Measurements from ENCODE around the gene GNG8. TPM values are rescaled to one million over a fixed set of nuclear protein-coding genes. Genes with fewer than 3 reads are reported as not detected.

GNG8 gene
- total and polyA plus RNA-seq, 2 of the 13 experiments (the other 11 are each of a cell fraction or from before 2014, with no cell fraction given), result not detected

DNA sequence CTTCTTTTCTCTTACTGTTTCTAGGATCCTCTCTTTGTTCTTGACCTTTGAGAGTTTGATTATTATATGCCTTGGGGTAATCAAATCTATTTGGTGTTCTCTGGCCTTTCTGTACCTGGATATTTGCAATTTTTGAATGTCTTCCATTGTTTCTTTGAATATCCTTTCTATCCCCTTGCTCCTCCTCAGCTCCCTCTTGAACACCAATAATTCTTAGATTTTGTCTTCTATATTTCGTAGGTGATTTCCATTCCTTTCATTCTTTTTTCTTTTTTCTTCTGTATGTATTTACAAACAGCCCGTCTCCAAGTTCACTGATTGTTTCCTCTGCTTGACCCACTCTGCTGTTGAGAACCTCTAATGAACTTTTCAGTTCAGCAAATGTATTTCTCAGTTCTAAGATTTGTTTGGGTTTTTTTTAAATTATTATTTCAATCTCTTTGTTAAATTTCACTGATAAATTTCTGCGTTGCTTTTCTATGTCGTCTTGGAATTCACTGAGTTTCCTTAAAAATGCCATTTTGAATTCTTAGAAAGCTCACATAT lies 37.6 kb downstream of the GNG8 start:
- Histone ChIP-seq H3K27me3 (ENCODE audit: control insufficient read depth in 1 of 2, insufficient read depth in 2 of 2, low read length in 2 of 2) (no peaks in the 10 kb centered on the region; a peak in 1 of 5 replicates), H4K20me1 (ENCODE audit: insufficient read depth, low read length) (0 out of 2 replicates have a peak, but pooled peaks cover 1% of the 10 kb centered on the region), H3K27ac (ENCODE audit: extremely low read length, insufficient read depth, low read length) (no peak overlapping the region), H3K36me3 (replicated peaks in 1 of 2; ENCODE audit: control insufficient read depth in 1 of 2, insufficient read depth in 2 of 2, low read length in 2 of 2) (no peaks in the 10 kb centered on the region), H3K4me2 (ENCODE audit: low read depth, low read length) (no peak overlapping the region), H3K4me3 (replicated peaks in 1 of 3; ENCODE audit: insufficient read depth in 1 of 3, low read depth in 2 of 3, low read length in 3 of 3) (no peak overlapping the region), H3K9me3 (ENCODE audit: low read length) (peaks cover 12% of the 10 kb centered on the region; the same call in 1 of the 2 replicates), H3K4me1 (ENCODE audit: insufficient read depth, low read length) (peaks cover 22% of the 10 kb centered on the region), H3K9ac (ENCODE audit: insufficient read depth, low read depth, low read length) (no peak overlapping the region), H2AFZ (ENCODE audit: low read length) (no peak overlapping the region), H3K79me2 (ENCODE audit: insufficient read depth, low read length) (peaks cover 22% of the 10 kb centered on the region)
- ChIA-PET CTCF (ENCODE audit: low intra/inter-chr PET ratio, low total read pairs) (no interaction called here), POLR2A (no interaction called here)
- FAIRE-seq (no peak), ATAC-seq (no peak), DNase-seq (ENCODE audit: low spot score) (no peak)
- no peak for TF ChIP-seq ZNF878 (CRISPR knock-in tag; IDR thresholded peaks at IDR 0.05)
- peak; percentile 100 for TF ChIP-seq ZNF160 (CRISPR knock-in tag; IDR thresholded peaks at IDR 0.05)
- BruUV-seq (replicated peaks), result no TSS peak
- intact Hi-C loops (cut with micrococcal nuclease; ENCODE audit: unreplicated experiment), result no loop called here
- in situ Hi-C loops (cut with HindIII; ENCODE audit: extremely low pct_ligation_motif_present, low pct_unique_long_range_greater_than_20kb), result no loop called here
- WGBS (ENCODE audit: low lambda C conversion rate), result 70% methylated on average over 4 of the region's 4 CpGs

DNA sequence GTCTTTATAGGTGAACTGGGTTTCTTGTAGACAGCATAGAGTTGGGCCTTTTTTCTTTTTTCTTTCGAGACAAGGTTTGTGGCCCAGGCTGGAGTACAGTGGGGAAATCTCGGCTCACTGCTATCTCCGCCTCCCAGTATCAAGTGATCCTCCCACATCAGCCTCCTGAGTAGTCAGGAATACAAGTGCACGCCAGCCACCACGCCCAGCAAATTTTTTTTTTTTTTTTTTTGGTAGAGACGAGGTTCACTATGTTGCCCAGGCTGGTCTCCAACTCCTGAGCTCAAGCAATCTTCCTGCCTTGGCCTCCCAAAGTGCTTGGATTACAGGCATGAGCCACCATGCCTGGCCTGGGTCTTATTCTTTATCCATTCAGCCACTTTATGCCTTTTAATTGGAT lies 40.0 kb downstream of the GNG8 start:
- ChIA-PET POLR2A (no interaction called here), CTCF (ENCODE audit: low intra/inter-chr PET ratio, low total read pairs) (no interaction called here)
- Histone ChIP-seq H3K36me3 (replicated peaks in 1 of 2; ENCODE audit: control insufficient read depth in 1 of 2, insufficient read depth in 2 of 2, low read length in 2 of 2) (no peaks in the 10 kb centered on the region), H3K27me3 (ENCODE audit: control insufficient read depth in 1 of 2, insufficient read depth in 2 of 2, low read length in 2 of 2) (no peaks in the 10 kb centered on the region; a peak in 1 of 5 replicates), H3K4me1 (ENCODE audit: insufficient read depth, low read length) (peaks cover 25% of the 10 kb centered on the region), H3K27ac (ENCODE audit: extremely low read length, insufficient read depth, low read length) (no peak overlapping the region), H3K79me2 (ENCODE audit: insufficient read depth, low read length) (no peaks in the 10 kb centered on the region), H3K4me3 (replicated peaks in 1 of 3; ENCODE audit: insufficient read depth in 1 of 3, low read depth in 2 of 3, low read length in 3 of 3) (no peak overlapping the region), H3K9ac (ENCODE audit: insufficient read depth, low read depth, low read length) (no peak overlapping the region), H2AFZ (ENCODE audit: low read length) (no peak overlapping the region), H3K9me3 (ENCODE audit: low read length) (peaks cover 12% of the 10 kb centered on the region; the same call in 1 of the 2 replicates), H4K20me1 (ENCODE audit: insufficient read depth, low read length) (no peaks in the 10 kb centered on the region), H3K4me2 (ENCODE audit: low read depth, low read length) (no peak overlapping the region)
- in situ Hi-C loops (cut with HindIII; ENCODE audit: extremely low pct_ligation_motif_present, low pct_unique_long_range_greater_than_20kb) (no loop called here), intact Hi-C loops (cut with micrococcal nuclease; ENCODE audit: unreplicated experiment) (no loop called here)
- BruUV-seq (replicated peaks), result no TSS peak
- DNase-seq (ENCODE audit: low spot score) (no peak), FAIRE-seq (no peak), ATAC-seq (no peak)
- 33% methylated on average over 6 of the region's 6 CpGs for WGBS (ENCODE audit: low lambda C conversion rate)
- TF ChIP-seq ZNF362 (CRISPR knock-in tag; IDR thresholded peaks at IDR 0.05; ENCODE audit: borderline replicate concordance) (no peak), PHF21A (CRISPR knock-in tag; IDR thresholded peaks at IDR 0.05) (no peak), NFIB (CRISPR knock-in tag; IDR thresholded peaks at IDR 0.05; ENCODE audit: borderline replicate concordance) (no peak), POLR2AphosphoS5 (IDR thresholded peaks at IDR 0.05; ENCODE audit: low read depth, low read length) (no peak), PHF20 (CRISPR knock-in tag; IDR thresholded peaks at IDR 0.05) (no peak), CCDC6 (CRISPR knock-in tag; IDR thresholded peaks at IDR 0.05) (no peak), IKZF1 (IDR thresholded peaks at IDR 0.05) (no peak), KDM6A (CRISPR knock-in tag; IDR thresholded peaks at IDR 0.05; ENCODE audit: low read depth) (no peak), TFAP4 (IDR thresholded peaks at IDR 0.05; ENCODE audit: borderline replicate concordance, low read depth) (no peak), KLF16 (CRISPR knock-in tag; IDR thresholded peaks at IDR 0.05) (no peak), ZNF44 (CRISPR knock-in tag; IDR thresholded peaks at IDR 0.05) (no peak), NCOA2 (CRISPR knock-in tag; IDR thresholded peaks at IDR 0.05) (no peak), PAWR (CRISPR knock-in tag; IDR thresholded peaks at IDR 0.05; ENCODE audit: borderline replicate concordance) (no peak), ZNF431 (CRISPR knock-in tag; IDR thresholded peaks at IDR 0.05; ENCODE audit: borderline replicate concordance, low read depth) (no peak), ZNF224 (CRISPR knock-in tag; IDR thresholded peaks at IDR 0.05) (no peak), ZFYVE20 (CRISPR knock-in tag; IDR thresholded peaks at IDR 0.05; ENCODE audit: borderline replicate concordance, low read depth) (no peak), NFIC (IDR thresholded peaks at IDR 0.05; ENCODE audit: low read length) (no peak), ZNF766 (CRISPR knock-in tag; IDR thresholded peaks at IDR 0.05; ENCODE audit: borderline replicate concordance) (no peak)
